Transverse colon (tissue), 3 donors: ENCODE measurements around the gene KREMEN2.

ENCODE experiments used
- CTCF ChIP-seq, 5 experiments: fragments of 200-600 bp in 3 of 5; fragments of 450-650 bp in 2 of 5; sonication (generic) in 3 of 5; IDR thresholded peaks; 1 replicate in 2 of 5; 2 replicates in 3 of 5; pipeline ENCODE4 v1.5.1; 2016 to 2017; ENCODE audit warnings: antibody characterized with exemption in 5 of 5, inconsistent platforms in 3 of 5, mild to moderate bottlenecking in 2 of 5, moderate library complexity in 1 of 5
- POLR2A ChIP-seq: fragments of 450-650 bp; IDR thresholded peaks from one replicate; pipeline ENCODE4 v1.6.1; 2016; ENCODE audit warnings: antibody characterized with exemption, mild to moderate bottlenecking, moderate library complexity

- no peak for TF ChIP-seq POLR2A
- TF ChIP-seq CTCF (IDR thresholded peaks at IDR 0.05): no peak
Measured at GRCh38 chr16:2987286-2987685, 23.2 kb downstream of the KREMEN2 start.
